Measurements from ENCODE around the gene KDM5B. TPM values are rescaled to one million over a fixed set of nuclear protein-coding genes. Genes with fewer than 3 reads are reported as not detected.

Gene KDM5B
- total RNA-seq, 4 donors from 2014 or later = 50.5 to 104 (median 71.7) TPM

- H3K9me3 ChIP-seq = no peaks in the 10 kb centered on the region
- intact Hi-C loops (cut with DNase I; ENCODE audit: low total_unique reads) = no loop called here
- H3K4me3 ChIP-seq = no peak overlapping the region
- H3K27ac ChIP-seq = no peak overlapping the region
- H3K36me3 ChIP-seq = no peaks in the 10 kb centered on the region
- DNase-seq = no peak
- TF ChIP-seq POLR2AphosphoS5 (IDR thresholded peaks at IDR 0.05) (no peak), CTCF (IDR thresholded peaks at IDR 0.05) (no peak), EP300 (IDR thresholded peaks at IDR 0.05; ENCODE audit: low read depth) (no peak)
- peaks cover 37% of the 10 kb centered on the region for H3K27me3 ChIP-seq
- 90 to 91% methylated on average over 4 to 9 of the region's 9 CpGs for WGBS, 2 donors (ENCODE audit: low coverage in 1 of 2)
- H3K4me1 ChIP-seq = no peaks in the 10 kb centered on the region
- in situ Hi-C loops (cut with MboI; ENCODE audit: low pct_ligation_motif_present in 1 of 4, low pct_unique_long_range_greater_than_20kb in 1 of 4, low sequenced_read_pairs in 3 of 4) = no loop called here
Observed at GRCh38 chr1:202682477-202682876, 125.7 kb downstream of the KDM5B start.

DNA sequence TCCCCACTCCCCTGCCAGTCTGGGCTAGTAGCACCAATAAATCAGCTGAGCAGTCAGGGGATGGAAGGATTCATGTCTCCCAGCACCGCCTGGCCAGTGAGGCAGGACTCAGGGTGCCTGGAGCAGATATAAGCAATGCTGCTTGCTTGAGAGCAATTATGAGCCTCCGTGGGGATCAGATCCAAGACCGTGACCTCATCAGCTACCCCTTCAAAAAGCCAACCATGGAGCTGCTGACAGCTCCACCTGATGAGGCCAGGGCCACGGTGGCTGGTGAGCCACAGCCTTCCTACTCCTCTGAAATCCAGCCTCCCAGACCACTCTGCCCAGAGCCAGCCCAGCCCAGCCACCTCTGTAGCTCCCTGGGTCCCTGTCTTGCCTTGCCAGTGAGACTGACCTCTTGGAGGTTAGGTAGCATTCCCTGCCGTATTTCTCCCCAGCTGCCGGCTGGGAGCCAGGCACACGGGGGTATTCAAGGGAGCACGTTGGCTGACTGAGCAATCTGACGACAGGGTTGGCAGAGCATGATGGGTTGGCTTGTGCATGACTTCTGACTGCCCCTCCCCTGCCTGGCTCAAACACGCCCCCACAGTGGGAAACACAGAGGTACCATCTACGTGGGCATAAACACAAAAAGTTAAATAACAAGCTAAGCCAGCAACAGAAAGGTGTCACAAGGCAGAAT, 126.3 kb downstream of the KDM5B start:
- TF ChIP-seq POLR2A (IDR thresholded peaks at IDR 0.05) (no peak), EP300 (IDR thresholded peaks at IDR 0.05; ENCODE audit: low read depth) (no peak)
- Histone ChIP-seq H3K27ac (no peak overlapping the region), H3K36me3 (no peaks in the 10 kb centered on the region), H3K4me1 (no peaks in the 10 kb centered on the region), H3K9me3 (no peaks in the 10 kb centered on the region), H3K27me3 (peaks cover 37% of the 10 kb centered on the region), H3K4me3 (no peak overlapping the region)
- 60 to 74% methylated on average over 1 to 11 of the region's 11 CpGs for WGBS, 2 donors (ENCODE audit: low coverage in 1 of 2)
- intact Hi-C loops (cut with DNase I; ENCODE audit: low total_unique reads) (no loop called here), in situ Hi-C loops (cut with MboI; ENCODE audit: low pct_ligation_motif_present in 1 of 4, low pct_unique_long_range_greater_than_20kb in 1 of 4, low sequenced_read_pairs in 3 of 4) (no loop called here)
- DNase-seq = no peak

- no peaks in the 10 kb centered on the region for H3K4me1 ChIP-seq
- no peaks in the 10 kb centered on the region for H3K9me3 ChIP-seq
- no peak for TF ChIP-seq EP300 (IDR thresholded peaks at IDR 0.05; ENCODE audit: low read depth)
- TF ChIP-seq POLR2AphosphoS5 (IDR thresholded peaks at IDR 0.05) = no peak
- no peak for TF ChIP-seq POLR2A (IDR thresholded peaks at IDR 0.05)
- no peak for TF ChIP-seq CTCF (IDR thresholded peaks at IDR 0.05)
- intact Hi-C loops (cut with DNase I; ENCODE audit: low total_unique reads) (no loop called here), in situ Hi-C loops (cut with MboI; ENCODE audit: low pct_ligation_motif_present in 1 of 4, low pct_unique_long_range_greater_than_20kb in 1 of 4, low sequenced_read_pairs in 3 of 4) (no loop called here)
- WGBS, 2 donors (ENCODE audit: low coverage in 1 of 2) = 80% methylated on average over 2 of the region's 2 CpGs; no CpG with 5 or more reads in 1 of the 2 donors
- no peaks in the 10 kb centered on the region for H3K36me3 ChIP-seq
- H3K4me3 ChIP-seq = no peak overlapping the region
- H3K27ac ChIP-seq = no peak overlapping the region
- no peak for DNase-seq
- peaks cover 33% of the 10 kb centered on the region for H3K27me3 ChIP-seq
Observed at GRCh38 chr1:202680586-202681352, 127.5 kb downstream of the KDM5B start.

GRCh38 chr1:202679406-202680177, 128.6 kb downstream of the KDM5B start:
- no peaks in the 10 kb centered on the region for H3K4me1 ChIP-seq
- H3K27me3 ChIP-seq = peaks cover 27% of the 10 kb centered on the region
- H3K36me3 ChIP-seq = no peaks in the 10 kb centered on the region
- intact Hi-C loops (cut with DNase I; ENCODE audit: low total_unique reads) = no loop called here
- H3K27ac ChIP-seq = no peak overlapping the region
- in situ Hi-C loops (cut with MboI; ENCODE audit: low pct_ligation_motif_present in 1 of 4, low pct_unique_long_range_greater_than_20kb in 1 of 4, low sequenced_read_pairs in 3 of 4) = no loop called here
- no peaks in the 10 kb centered on the region for H3K9me3 ChIP-seq
- H3K4me3 ChIP-seq = no peak overlapping the region
- DNase-seq = no peak
- WGBS, 2 donors (ENCODE audit: low coverage in 1 of 2) = 61 to 67% methylated on average over 3 to 4 of the region's 4 CpGs
- TF ChIP-seq POLR2AphosphoS5 (IDR thresholded peaks at IDR 0.05) (no peak), POLR2A (IDR thresholded peaks at IDR 0.05) (no peak), EP300 (IDR thresholded peaks at IDR 0.05; ENCODE audit: low read depth) (no peak), CTCF (IDR thresholded peaks at IDR 0.05) (no peak)

Measured in transverse colon (tissue), 4 donors.